WTC11 (cell line): Measurements from ENCODE around the gene MET. TPM values are rescaled to one million over a fixed set of nuclear protein-coding genes. Genes with fewer than 3 reads are reported as not detected.

ENCODE experiments used
- ATAC-seq: fragments of 200-7000 bp; cut with Tn5 transposase; 2 replicates; pipeline ENCODE4 v1.10.0; 2021; ENCODE audit warnings: mild to moderate bottlenecking, moderate library complexity
- CTCF ChIA-PET: fragments of 300-600 bp; sonication (Branson Sonifier 250); formaldehyde crosslinking; loops from one replicate; lab custom pipeline; 2021; ENCODE audit warnings: antibody characterized with exemption; lab: Charles Lee
- POLR2A ChIA-PET: fragments of 350-600 bp; sonication (Branson Sonifier 250); formaldehyde crosslinking; loops from one replicate; lab custom pipeline; 2021; ENCODE audit warnings: antibody characterized with exemption; lab: Charles Lee
- DNase-seq: peaks from one replicate; pipeline ENCODE4 v3.0.0; 2021; ENCODE audit warnings: low spot score
- H3K27ac Mint-ChIP-seq: 2 replicates; pipeline ENCODE4 v1.8.0; 2021; ENCODE audit warnings: mixed read lengths
- H3K27me3 Mint-ChIP-seq: 2 replicates; pipeline ENCODE4 v1.8.0; 2021; ENCODE audit warnings: low read depth, mild to moderate bottlenecking, moderate library complexity, mixed read lengths
- H3K36me3 Mint-ChIP-seq: 2 replicates; pipeline ENCODE4 v1.8.0; 2021; ENCODE audit warnings: mixed read lengths
- H3K4me1 Mint-ChIP-seq: 2 replicates; pipeline ENCODE4 v1.8.0; 2022; ENCODE audit warnings: mixed read lengths
- H3K4me3 Mint-ChIP-seq: 2 replicates; pipeline ENCODE4 v1.8.0; 2021; ENCODE audit warnings: mild to moderate bottlenecking, moderate library complexity, mixed read lengths
- H3K9me3 Mint-ChIP-seq: 2 replicates; pipeline ENCODE4 v1.8.0; 2021; ENCODE audit warnings: mixed read lengths
- AR ChIP-seq: fragments of 250-450 bp; sonication (Bioruptor Pico); IDR thresholded peaks from 2 replicates; pipeline ENCODE4 v1.9.0; 2021; ENCODE audit warnings: mild to moderate bottlenecking
- ATF2 ChIP-seq: sonication (generic); formaldehyde crosslinking; IDR thresholded peaks from 2 replicates; pipeline ENCODE4 v1.8.1; 2022; ENCODE audit warnings: low read depth, missing genetic modification reagents, borderline replicate concordance
- CBFB ChIP-seq: sonication (generic); formaldehyde crosslinking; IDR thresholded peaks from 2 replicates; pipeline ENCODE4 v1.8.1; 2022; ENCODE audit warnings: mild to moderate bottlenecking, low read depth, missing genetic modification reagents
- GRHL2 ChIP-seq: fragments of 250-450 bp; sonication (Bioruptor Pico); IDR thresholded peaks from 2 replicates; pipeline ENCODE4 v1.8.0; 2022; ENCODE audit warnings: mild to moderate bottlenecking, moderate library complexity; ENCODE audit not compliant: insufficient replicate concordance, severe bottlenecking
- JUN ChIP-seq: sonication (generic); formaldehyde crosslinking; IDR thresholded peaks from 2 replicates; pipeline ENCODE4 v1.8.0; 2023; ENCODE audit warnings: mild to moderate bottlenecking, missing genetic modification reagents
- MYBL2 ChIP-seq: sonication (generic); formaldehyde crosslinking; IDR thresholded peaks from 2 replicates; pipeline ENCODE4 v1.8.1; 2023; ENCODE audit warnings: mild to moderate bottlenecking, moderate library complexity, missing genetic modification reagents
- NFYB ChIP-seq: sonication (generic); formaldehyde crosslinking; conservative IDR thresholded peaks from 2 replicates; pipeline ENCODE4 v1.8.0; 2022; ENCODE audit warnings: low read depth, missing genetic modification reagents
- TEAD4 ChIP-seq: sonication (generic); formaldehyde crosslinking; IDR thresholded peaks from 2 replicates; pipeline ENCODE4 v1.8.0; 2022; ENCODE audit warnings: mild to moderate bottlenecking, missing genetic modification reagents
- ZNF219 ChIP-seq: sonication (generic); formaldehyde crosslinking; IDR thresholded peaks from 2 replicates; pipeline ENCODE4 v1.8.0; 2023; ENCODE audit warnings: missing genetic modification reagents, mild to moderate bottlenecking, borderline replicate concordance
- ZNF396 ChIP-seq: fragments of 250-450 bp; sonication (Bioruptor Pico); IDR thresholded peaks from 2 replicates; pipeline ENCODE4 v1.8.0; 2021; ENCODE audit warnings: mild to moderate bottlenecking, moderate library complexity, borderline replicate concordance
- total RNA-seq: library from RNA; stranded (reverse); gene quantifications from 3 replicates; pipeline ENCODE4 v1.2.3, GENCODE V29; 2021
- TF ChIP-seq, protein P1 (sequence below): sonication (generic); formaldehyde crosslinking; IDR thresholded peaks from 2 replicates; pipeline ENCODE4 v1.8.1; 2023; ENCODE audit warnings: mild to moderate bottlenecking, missing genetic modification reagents, borderline replicate concordance
- TF ChIP-seq, protein P2 (sequence below): sonication (generic); formaldehyde crosslinking; IDR thresholded peaks from 2 replicates; pipeline ENCODE4 v1.8.1; 2022; ENCODE audit warnings: low read depth, mild to moderate bottlenecking, moderate library complexity, missing genetic modification reagents, borderline replicate concordance

MET gene
- total RNA-seq, 1 experiment from 2014 or later: 9.4 TPM

DNA sequence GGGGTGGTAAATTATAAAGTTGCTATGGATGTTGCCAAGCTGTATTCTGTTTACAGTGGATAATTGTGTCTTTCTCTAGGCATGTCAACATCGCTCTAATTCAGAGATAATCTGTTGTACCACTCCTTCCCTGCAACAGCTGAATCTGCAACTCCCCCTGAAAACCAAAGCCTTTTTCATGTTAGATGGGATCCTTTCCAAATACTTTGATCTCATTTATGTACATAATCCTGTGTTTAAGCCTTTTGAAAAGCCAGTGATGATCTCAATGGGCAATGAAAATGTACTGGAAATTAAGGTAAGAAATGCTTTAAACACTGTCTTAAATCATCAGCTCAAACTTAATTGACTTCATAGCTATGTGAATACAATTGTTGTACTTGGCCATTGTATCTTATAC lies 91.0 kb downstream of the MET start (continued):
- no peak for TF ChIP-seq GRHL2 (CRISPR knock-in tag)
- no peak for TF ChIP-seq ZNF396 (CRISPR knock-in tag)
- TF ChIP-seq MYBL2 (CRISPR knock-in tag): no peak
- no peak for TF ChIP-seq ZNF219 (CRISPR knock-in tag)

GRCh38 chr7:116763647-116764046 lies 91.7 kb downstream of the MET start:
- no peaks in the 10 kb centered on the region for H3K9me3 Mint-ChIP-seq
- no peaks in the 10 kb centered on the region for H3K36me3 Mint-ChIP-seq
- H3K27me3 Mint-ChIP-seq: no peaks in the 10 kb centered on the region
- no peak overlapping the region for H3K4me3 Mint-ChIP-seq
- POLR2A ChIA-PET: no interaction called here
- H3K4me1 Mint-ChIP-seq: no peaks in the 10 kb centered on the region
- CTCF ChIA-PET: no interaction called here
- no peak overlapping the region for H3K27ac Mint-ChIP-seq
- no peak for DNase-seq
- TF ChIP-seq ATF2 (CRISPR knock-in tag) (no peak), JUN (CRISPR knock-in tag) (no peak)
- TF ChIP-seq, protein P1, sequence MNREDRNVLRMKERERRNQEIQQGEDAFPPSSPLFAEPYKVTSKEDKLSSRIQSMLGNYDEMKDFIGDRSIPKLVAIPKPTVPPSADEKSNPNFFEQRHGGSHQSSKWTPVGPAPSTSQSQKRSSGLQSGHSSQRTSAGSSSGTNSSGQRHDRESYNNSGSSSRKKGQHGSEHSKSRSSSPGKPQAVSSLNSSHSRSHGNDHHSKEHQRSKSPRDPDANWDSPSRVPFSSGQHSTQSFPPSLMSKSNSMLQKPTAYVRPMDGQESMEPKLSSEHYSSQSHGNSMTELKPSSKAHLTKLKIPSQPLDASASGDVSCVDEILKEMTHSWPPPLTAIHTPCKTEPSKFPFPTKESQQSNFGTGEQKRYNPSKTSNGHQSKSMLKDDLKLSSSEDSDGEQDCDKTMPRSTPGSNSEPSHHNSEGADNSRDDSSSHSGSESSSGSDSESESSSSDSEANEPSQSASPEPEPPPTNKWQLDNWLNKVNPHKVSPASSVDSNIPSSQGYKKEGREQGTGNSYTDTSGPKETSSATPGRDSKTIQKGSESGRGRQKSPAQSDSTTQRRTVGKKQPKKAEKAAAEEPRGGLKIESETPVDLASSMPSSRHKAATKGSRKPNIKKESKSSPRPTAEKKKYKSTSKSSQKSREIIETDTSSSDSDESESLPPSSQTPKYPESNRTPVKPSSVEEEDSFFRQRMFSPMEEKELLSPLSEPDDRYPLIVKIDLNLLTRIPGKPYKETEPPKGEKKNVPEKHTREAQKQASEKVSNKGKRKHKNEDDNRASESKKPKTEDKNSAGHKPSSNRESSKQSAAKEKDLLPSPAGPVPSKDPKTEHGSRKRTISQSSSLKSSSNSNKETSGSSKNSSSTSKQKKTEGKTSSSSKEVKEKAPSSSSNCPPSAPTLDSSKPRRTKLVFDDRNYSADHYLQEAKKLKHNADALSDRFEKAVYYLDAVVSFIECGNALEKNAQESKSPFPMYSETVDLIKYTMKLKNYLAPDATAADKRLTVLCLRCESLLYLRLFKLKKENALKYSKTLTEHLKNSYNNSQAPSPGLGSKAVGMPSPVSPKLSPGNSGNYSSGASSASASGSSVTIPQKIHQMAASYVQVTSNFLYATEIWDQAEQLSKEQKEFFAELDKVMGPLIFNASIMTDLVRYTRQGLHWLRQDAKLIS (CRISPR knock-in tag): no peak
- TF ChIP-seq, all 79 proteins: peak for 0
- ATAC-seq: no peak

DNA sequence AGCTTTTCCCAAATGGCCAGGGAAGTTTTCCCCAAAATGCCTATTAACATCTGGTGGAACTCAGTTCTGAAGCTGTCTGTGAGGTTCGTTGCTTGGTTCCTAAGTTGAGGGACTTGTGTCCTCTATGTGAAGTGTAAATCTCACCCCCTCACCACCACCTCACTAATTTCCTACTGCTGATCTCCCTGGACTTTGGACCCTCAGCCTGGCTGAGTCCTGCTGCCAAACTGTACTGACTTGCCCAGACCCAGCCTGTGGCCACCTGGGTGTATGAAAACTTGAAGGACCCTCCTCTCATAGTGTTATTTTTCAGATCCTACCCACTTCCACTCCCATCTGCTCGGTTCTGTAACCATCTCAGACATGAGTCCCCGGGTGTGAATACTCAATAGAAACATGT lies 94.9 kb downstream of the MET start:
- ChIA-PET CTCF (no interaction called here), POLR2A (no interaction called here)
- Mint-ChIP-seq H3K9me3 (no peaks in the 10 kb centered on the region), H3K4me3 (no peak overlapping the region), H3K27me3 (peaks cover 14% of the 10 kb centered on the region), H3K36me3 (no peaks in the 10 kb centered on the region), H3K27ac (no peak overlapping the region), H3K4me1 (no peaks in the 10 kb centered on the region)
- no peak for DNase-seq
- no peak for TF ChIP-seq AR (CRISPR knock-in tag)
- TF ChIP-seq NFYB (CRISPR knock-in tag): no peak
- TF ChIP-seq, protein P2, sequence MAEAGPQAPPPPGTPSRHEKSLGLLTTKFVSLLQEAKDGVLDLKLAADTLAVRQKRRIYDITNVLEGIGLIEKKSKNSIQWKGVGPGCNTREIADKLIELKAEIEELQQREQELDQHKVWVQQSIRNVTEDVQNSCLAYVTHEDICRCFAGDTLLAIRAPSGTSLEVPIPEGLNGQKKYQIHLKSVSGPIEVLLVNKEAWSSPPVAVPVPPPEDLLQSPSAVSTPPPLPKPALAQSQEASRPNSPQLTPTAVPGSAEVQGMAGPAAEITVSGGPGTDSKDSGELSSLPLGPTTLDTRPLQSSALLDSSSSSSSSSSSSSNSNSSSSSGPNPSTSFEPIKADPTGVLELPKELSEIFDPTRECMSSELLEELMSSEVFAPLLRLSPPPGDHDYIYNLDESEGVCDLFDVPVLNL (CRISPR knock-in tag): no peak
- TF ChIP-seq TEAD4 (CRISPR knock-in tag): no peak
- no peak for TF ChIP-seq CBFB (CRISPR knock-in tag)
- no peak for ATAC-seq
